Gastrocnemius medialis (tissue), 4 donors: ENCODE measurements around the gene PSTK. TPM values are rescaled to one million over a fixed set of nuclear protein-coding genes. Genes with fewer than 3 reads are reported as not detected.

Experiments
- ATAC-seq, 2 donors: fragments of 150-250 bp; one replicate each; pipeline ENCODE4 v1.9.1; 2016
- DNase-seq, 2 donors: peaks; one replicate each; pipeline ENCODE4 v3.0.0-alpha.2; 2019
- H3K27ac ChIP-seq, 4 donors: fragments of 200-600 bp; sonication (generic); 1 replicate in 1 of 4; 2 replicates in 3 of 4; pipeline ENCODE4 v1.5.1; 2016 to 2018; ENCODE audit warnings: mild to moderate bottlenecking in 2 of 4, moderate library complexity in 1 of 4
- H3K27me3 ChIP-seq, 3 donors: fragments of 200-600 bp; sonication (generic) in 2 of 3; 1 replicate in 1 of 3; 2 replicates in 2 of 3; pipeline versions ENCODE4 v1.5.1 to v1.6.0; 2016 to 2019; ENCODE audit warnings: mild to moderate bottlenecking in 1 of 3, moderate library complexity in 1 of 3
- H3K36me3 ChIP-seq, 2 donors: fragments of 200-600 bp; sonication (generic) in 1 of 2; one replicate each; pipeline ENCODE4 v1.5.1; 2017 to 2018
- H3K4me1 ChIP-seq, 2 donors: fragments of 200-600 bp; sonication (generic) in 1 of 2; one replicate each; pipeline ENCODE4 v1.5.1; 2016 to 2017; ENCODE audit warnings: mild to moderate bottlenecking in 2 of 2
- H3K4me3 ChIP-seq, 4 donors: fragments of 200-600 bp; sonication (generic) in 3 of 4; 1 replicate in 1 of 4; 2 replicates in 3 of 4; pipeline ENCODE4 v1.5.1; 2016 to 2019; ENCODE audit warnings: mild to moderate bottlenecking in 2 of 4
- H3K9me3 ChIP-seq, 3 donors: fragments of 200-600 bp; sonication (generic) in 2 of 3; 1 replicate in 1 of 3; 2 replicates in 2 of 3; pipeline ENCODE4 v1.5.1; 2016 to 2019
- POLR2A ChIP-seq, 2 donors: fragments of 450-650 bp; IDR thresholded peaks; one replicate each; pipeline ENCODE4 v1.6.1; 2017; ENCODE audit warnings: antibody characterized with exemption in 2 of 2, mild to moderate bottlenecking in 2 of 2, moderate library complexity in 2 of 2
- in situ Hi-C, 4 donors: fragments of 200-750 bp; cut with MboI; loops; one replicate each; pipeline versions ENCODE4 v1.15.0 to v1.8.0; 2017; ENCODE audit warnings: low sequenced_read_pairs in 4 of 4
- intact Hi-C: fragments of 100-400 bp; cut with DNase I; formaldehyde crosslinking; loops from one replicate; pipeline ENCODE4 v1.15.1; 2023; ENCODE audit warnings: low total_unique reads
- total RNA-seq, 4 donors: library from RNA; depleted of rRNA; stranded (reverse); fragments of >200 nt; gene quantifications; one replicate each; pipeline versions ENCODE4 v1.1.0 to v1.2.3, GENCODE V29; 2016
- TF ChIP-seq, protein P1 (sequence below), 5 experiments: fragments of 450-650 bp in 3 of 5; fragments of 200-600 bp in 2 of 5; sonication (generic) in 2 of 5; IDR thresholded peaks in 4 of 5; conservative IDR thresholded peaks in 1 of 5; 1 replicate in 4 of 5; 2 replicates in 1 of 5; pipeline ENCODE4 v1.5.1; 2016 to 2019; ENCODE audit warnings: antibody characterized with exemption in 5 of 5, mild to moderate bottlenecking in 3 of 5, moderate library complexity in 3 of 5

Gene PSTK
- total RNA-seq, 4 donors from 2014 or later = 2.2 to 7.0 (median 4.4) TPM

GRCh38 chr10:123035467-123036086, 55.4 kb downstream of the PSTK start:
- in situ Hi-C loops (no loop called here), intact Hi-C loops (no loop called here)
- DNase-seq (no peak), ATAC-seq (no peak)
- no peaks in the 10 kb centered on the region for H3K27me3 ChIP-seq
- H3K36me3 ChIP-seq = peaks cover 0 to 16% of the 10 kb centered on the region in 2 donors
- no peaks in the 10 kb centered on the region for H3K9me3 ChIP-seq
- peaks cover 0 to 3% of the 10 kb centered on the region in 2 donors for H3K4me1 ChIP-seq
- TF ChIP-seq, protein P1, sequence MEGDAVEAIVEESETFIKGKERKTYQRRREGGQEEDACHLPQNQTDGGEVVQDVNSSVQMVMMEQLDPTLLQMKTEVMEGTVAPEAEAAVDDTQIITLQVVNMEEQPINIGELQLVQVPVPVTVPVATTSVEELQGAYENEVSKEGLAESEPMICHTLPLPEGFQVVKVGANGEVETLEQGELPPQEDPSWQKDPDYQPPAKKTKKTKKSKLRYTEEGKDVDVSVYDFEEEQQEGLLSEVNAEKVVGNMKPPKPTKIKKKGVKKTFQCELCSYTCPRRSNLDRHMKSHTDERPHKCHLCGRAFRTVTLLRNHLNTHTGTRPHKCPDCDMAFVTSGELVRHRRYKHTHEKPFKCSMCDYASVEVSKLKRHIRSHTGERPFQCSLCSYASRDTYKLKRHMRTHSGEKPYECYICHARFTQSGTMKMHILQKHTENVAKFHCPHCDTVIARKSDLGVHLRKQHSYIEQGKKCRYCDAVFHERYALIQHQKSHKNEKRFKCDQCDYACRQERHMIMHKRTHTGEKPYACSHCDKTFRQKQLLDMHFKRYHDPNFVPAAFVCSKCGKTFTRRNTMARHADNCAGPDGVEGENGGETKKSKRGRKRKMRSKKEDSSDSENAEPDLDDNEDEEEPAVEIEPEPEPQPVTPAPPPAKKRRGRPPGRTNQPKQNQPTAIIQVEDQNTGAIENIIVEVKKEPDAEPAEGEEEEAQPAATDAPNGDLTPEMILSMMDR (IDR thresholded peaks at IDR 0.05 in 4 of 5, conservative IDR thresholded peaks at IDR 0.05 in 1 of 5) = no peak
- no peak for TF ChIP-seq POLR2A (IDR thresholded peaks at IDR 0.05)
- H3K4me3 ChIP-seq = no peak overlapping the region
- no peak overlapping the region for H3K27ac ChIP-seq

GRCh38 chr10:123038782-123039631, 58.8 kb downstream of the PSTK start:
- ATAC-seq (peak; percentile 30 to 95), DNase-seq (peak in 1 of 2 donors; percentile 47)
- Histone ChIP-seq H3K36me3 (peaks cover 0 to 34% of the 10 kb centered on the region in 2 donors), H3K27ac (peak overlapping the region in 1 of 4 donors; percentile 69), H3K9me3 (no peaks in the 10 kb centered on the region), H3K27me3 (no peaks in the 10 kb centered on the region), H3K4me1 (peaks cover 0 to 3% of the 10 kb centered on the region in 2 donors), H3K4me3 (no peak overlapping the region)
- TF ChIP-seq, protein P1 (IDR thresholded peaks at IDR 0.05 in 4 of 5, conservative IDR thresholded peaks at IDR 0.05 in 1 of 5) = no peak
- TF ChIP-seq POLR2A (IDR thresholded peaks at IDR 0.05) = no peak
- intact Hi-C loops = no loop called here
- in situ Hi-C loops = no loop called here

- Histone ChIP-seq H3K4me3 (no peak overlapping the region), H3K36me3 (peaks cover 0 to 40% of the 10 kb centered on the region in 2 donors), H3K27me3 (no peaks in the 10 kb centered on the region), H3K9me3 (no peaks in the 10 kb centered on the region), H3K27ac (peak overlapping the region in 1 of 4 donors; percentile 69), H3K4me1 (peaks cover 0 to 3% of the 10 kb centered on the region in 2 donors)
- TF ChIP-seq, protein P1 (IDR thresholded peaks at IDR 0.05 in 4 of 5, conservative IDR thresholded peaks at IDR 0.05 in 1 of 5) = no peak
- TF ChIP-seq POLR2A (IDR thresholded peaks at IDR 0.05) = no peak
- ATAC-seq (no peak), DNase-seq (no peak)
- in situ Hi-C loops (no loop called here), intact Hi-C loops (no loop called here)
Observed at GRCh38 chr10:123039632-123039930, 59.4 kb downstream of the PSTK start.

Other genes with a start within 250 kb of the PSTK start
- gene CUZD1, start 134.5 kb upstream of the PSTK start, total RNA-seq = under 1 TPM in 1 of 4 donors, not detected in 3; 0.09 TPM
- not detected for gene FAM24B, start 100.8 kb upstream of the PSTK start, total RNA-seq
- not detected for gene FAM24A, start 69.8 kb upstream of the PSTK start, total RNA-seq
- 1 to 10 TPM; 4.2 to 9.6 (median 6.8) TPM for gene C10orf88, start 26.2 kb upstream of the PSTK start, total RNA-seq
- 10 to 100 TPM in 1 of 4 donors, 1 to 10 TPM in 3; 4.3 to 11.0 (median 7.7) TPM for gene IKZF5, start 28.4 kb downstream of the PSTK start, total RNA-seq
- 10 to 100 TPM; 16.2 to 40.2 (median 22.0) TPM for gene ACADSB, start 28.6 kb downstream of the PSTK start, total RNA-seq
- not detected for gene HMX3, start 155.6 kb downstream of the PSTK start, total RNA-seq
- not detected for gene HMX2, start 167.7 kb downstream of the PSTK start, total RNA-seq
- 10 to 100 TPM; 43.0 to 84.0 (median 49.2) TPM for gene BUB3, start 174.0 kb downstream of the PSTK start, total RNA-seq